Activated T-cell treated with anti-CD3 and anti-CD28 coated beads, Interleukin-2, amount 50 U/mL, for 72 hours (primary cell): Measurements from ENCODE around the gene ARHGEF10L. TPM values are rescaled to one million over a fixed set of nuclear protein-coding genes. Genes with fewer than 3 reads are reported as not detected.

Experiments used
- ATAC-seq, 2 donors: fragments of 150-1000 bp; cut with Tn5 transposase; replicated peaks in 1 of 2; 2 replicates each; pipeline ENCODE4 v1.10.0; 2021; ENCODE audit warnings: moderate library complexity in 2 of 2, mild to moderate bottlenecking in 1 of 2
- DNase-seq, 2 donors: peaks; one replicate each; pipeline ENCODE4 v3.0.0; 2021 to 2022; ENCODE audit warnings: mixed read lengths in 1 of 2
- H3K27ac Mint-ChIP-seq: one replicate; pipeline ENCODE4 v1.8.0; 2022; ENCODE audit warnings: mild to moderate bottlenecking, moderate library complexity, mixed read lengths
- H3K27me3 Mint-ChIP-seq: one replicate; pipeline ENCODE4 v1.8.0; 2022; ENCODE audit warnings: low read depth, mixed read lengths
- H3K36me3 Mint-ChIP-seq, 2 donors: one replicate each; pipeline ENCODE4 v1.8.0; 2022; ENCODE audit warnings: mixed read lengths in 2 of 2, mild to moderate bottlenecking in 1 of 2; ENCODE audit not compliant: insufficient read depth in 2 of 2
- H3K4me1 Mint-ChIP-seq: one replicate; pipeline ENCODE4 v1.8.0; 2022; ENCODE audit warnings: low read depth, mixed read lengths
- H3K4me3 Mint-ChIP-seq, 2 donors: one replicate each; pipeline ENCODE4 v1.8.0; 2022; ENCODE audit warnings: mild to moderate bottlenecking in 2 of 2, mixed read lengths in 2 of 2, moderate library complexity in 2 of 2
- H3K9me3 Mint-ChIP-seq, 2 donors: one replicate each; pipeline ENCODE4 v1.8.0; 2022; ENCODE audit warnings: mixed read lengths in 2 of 2
- total RNA-seq, 2 donors: library from RNA; stranded (reverse); gene quantifications; one replicate each; pipeline ENCODE4 v1.2.3, GENCODE V29; 2022

The ARHGEF10L gene
- total RNA-seq, 2 donors from 2014 or later: not detected

DNA sequence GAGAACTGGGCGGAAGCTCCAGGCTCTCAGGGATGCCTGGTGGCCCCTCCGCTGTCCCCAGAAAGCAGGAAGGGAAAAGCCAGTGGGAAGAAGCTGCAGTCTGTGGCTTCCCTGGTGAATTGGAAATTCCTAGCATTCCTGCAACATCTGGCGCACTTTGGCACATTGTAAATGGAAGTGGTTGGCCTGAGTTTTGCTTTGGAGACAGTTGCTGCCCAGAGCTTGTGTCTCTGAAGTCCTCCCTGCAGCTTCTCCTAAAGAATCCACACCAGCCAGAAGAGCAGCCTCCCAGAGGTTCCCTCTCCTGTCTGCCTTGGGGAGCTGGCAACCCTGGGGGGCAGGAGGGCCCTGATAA lies 48.2 kb downstream of the ARHGEF10L start:
- Mint-ChIP-seq H3K27ac (no peak overlapping the region), H3K27me3 (no peaks in the 10 kb centered on the region), H3K36me3 (no peaks in the 10 kb centered on the region), H3K4me3 (no peak overlapping the region), H3K9me3 (no peaks in the 10 kb centered on the region), H3K4me1 (no peaks in the 10 kb centered on the region)
- DNase-seq (no peak), ATAC-seq (no peak)

DNA sequence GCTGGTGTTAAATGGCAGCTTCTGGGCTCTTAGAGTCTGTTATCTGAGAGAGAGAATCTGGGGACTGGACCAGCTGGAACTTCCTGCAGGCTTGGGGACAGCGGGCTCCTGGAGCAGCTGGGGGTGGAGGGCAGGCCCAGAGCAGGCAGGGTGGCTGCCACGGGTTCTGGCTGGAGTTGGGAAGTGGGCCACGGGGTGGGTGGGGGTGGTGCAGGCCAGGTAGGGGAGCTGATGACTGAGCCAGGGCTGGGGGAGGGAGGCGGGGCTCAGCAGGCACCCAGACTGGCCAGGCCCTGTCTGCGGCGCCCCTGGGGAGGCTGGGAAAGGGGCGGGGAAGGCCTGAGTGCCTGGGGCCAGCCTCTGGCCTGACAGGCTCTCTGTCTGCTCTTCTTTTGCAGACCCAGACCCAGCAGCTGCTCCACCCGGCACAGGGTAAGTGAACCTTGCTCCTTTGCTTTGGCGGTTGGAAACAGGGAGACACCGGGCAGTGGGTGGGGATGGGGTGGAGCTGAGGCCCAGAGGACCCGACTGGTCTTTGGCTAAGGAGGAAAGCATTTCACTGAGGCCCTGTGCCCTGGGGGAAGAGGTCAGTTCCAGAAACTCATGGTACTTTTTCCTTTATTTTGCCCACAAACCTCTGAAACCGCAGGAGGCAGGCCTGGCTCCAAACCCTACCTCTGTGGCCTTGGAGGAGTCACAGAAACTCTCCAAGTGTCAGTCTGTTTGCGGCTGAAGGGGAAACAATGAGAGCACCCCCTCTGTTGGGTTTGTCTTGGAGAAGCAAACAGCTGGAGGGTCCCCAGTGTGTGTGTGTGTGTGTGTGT lies 48.8 kb downstream of the ARHGEF10L start:
- Mint-ChIP-seq H3K27ac (no peak overlapping the region), H3K4me1 (no peaks in the 10 kb centered on the region), H3K36me3 (no peaks in the 10 kb centered on the region), H3K27me3 (no peaks in the 10 kb centered on the region), H3K4me3 (no peak overlapping the region), H3K9me3 (no peaks in the 10 kb centered on the region)
- DNase-seq (no peak), ATAC-seq (no peak)

DNA sequence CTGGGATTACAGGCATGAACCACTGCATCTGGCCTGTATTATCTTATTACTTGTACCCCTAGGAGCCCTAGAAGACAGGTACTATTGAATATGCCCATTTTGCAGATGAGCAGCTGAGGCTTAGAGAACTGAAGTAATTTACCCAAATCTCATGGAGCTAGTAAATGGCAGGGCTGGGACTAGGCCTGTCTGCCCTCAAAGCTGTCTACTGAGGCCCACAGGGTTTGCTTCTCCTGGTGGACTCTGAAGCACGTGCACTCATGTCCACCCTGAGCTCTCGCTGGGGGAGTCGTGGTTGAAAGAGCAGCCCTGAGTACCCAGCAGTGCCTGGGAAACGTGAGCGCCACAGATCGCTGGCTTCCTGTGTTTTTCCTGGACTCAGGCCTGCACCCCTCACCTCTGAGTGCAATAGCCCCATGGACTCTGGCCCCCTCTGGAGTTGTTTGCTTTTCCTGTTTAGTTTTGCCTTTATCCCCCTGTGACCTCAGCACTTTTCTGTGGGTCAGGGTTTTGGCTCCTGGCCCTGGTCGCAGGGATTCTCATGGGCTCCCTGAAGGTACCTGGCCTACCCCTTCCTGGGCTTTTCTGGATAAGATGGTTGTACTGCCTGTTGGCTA lies 52.4 kb downstream of the ARHGEF10L start:
- ATAC-seq (no peak), DNase-seq (no peak)
- H3K4me3 Mint-ChIP-seq: no peak overlapping the region
- H3K27me3 Mint-ChIP-seq: no peaks in the 10 kb centered on the region
- H3K9me3 Mint-ChIP-seq: no peaks in the 10 kb centered on the region
- no peaks in the 10 kb centered on the region for H3K4me1 Mint-ChIP-seq
- H3K36me3 Mint-ChIP-seq: no peaks in the 10 kb centered on the region
- H3K27ac Mint-ChIP-seq: no peak overlapping the region

DNA sequence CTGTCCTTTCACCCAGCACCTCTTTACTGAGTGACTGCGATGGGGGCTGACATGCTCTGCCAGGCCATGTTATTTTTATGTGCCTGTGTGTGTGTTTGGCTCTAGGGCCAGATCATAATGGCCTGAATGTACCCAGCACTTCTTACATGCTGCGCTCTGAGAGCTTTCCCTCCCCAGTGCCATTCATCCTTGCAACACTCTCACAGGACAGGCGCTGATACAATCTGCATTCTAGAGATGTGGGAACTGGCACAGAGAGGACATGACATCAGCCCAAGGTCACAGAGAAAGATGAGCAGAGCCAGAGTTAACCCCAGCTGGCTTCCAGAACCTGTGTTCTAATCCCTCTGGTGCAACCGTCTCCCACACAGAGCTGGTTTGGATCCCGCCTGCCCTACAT lies 54.5 kb downstream of the ARHGEF10L start:
- no peak overlapping the region for H3K4me3 Mint-ChIP-seq
- DNase-seq (no peak), ATAC-seq (no peak)
- no peak overlapping the region for H3K27ac Mint-ChIP-seq
- no peaks in the 10 kb centered on the region for H3K27me3 Mint-ChIP-seq
- no peaks in the 10 kb centered on the region for H3K36me3 Mint-ChIP-seq
- no peaks in the 10 kb centered on the region for H3K4me1 Mint-ChIP-seq
- H3K9me3 Mint-ChIP-seq: no peaks in the 10 kb centered on the region

DNA sequence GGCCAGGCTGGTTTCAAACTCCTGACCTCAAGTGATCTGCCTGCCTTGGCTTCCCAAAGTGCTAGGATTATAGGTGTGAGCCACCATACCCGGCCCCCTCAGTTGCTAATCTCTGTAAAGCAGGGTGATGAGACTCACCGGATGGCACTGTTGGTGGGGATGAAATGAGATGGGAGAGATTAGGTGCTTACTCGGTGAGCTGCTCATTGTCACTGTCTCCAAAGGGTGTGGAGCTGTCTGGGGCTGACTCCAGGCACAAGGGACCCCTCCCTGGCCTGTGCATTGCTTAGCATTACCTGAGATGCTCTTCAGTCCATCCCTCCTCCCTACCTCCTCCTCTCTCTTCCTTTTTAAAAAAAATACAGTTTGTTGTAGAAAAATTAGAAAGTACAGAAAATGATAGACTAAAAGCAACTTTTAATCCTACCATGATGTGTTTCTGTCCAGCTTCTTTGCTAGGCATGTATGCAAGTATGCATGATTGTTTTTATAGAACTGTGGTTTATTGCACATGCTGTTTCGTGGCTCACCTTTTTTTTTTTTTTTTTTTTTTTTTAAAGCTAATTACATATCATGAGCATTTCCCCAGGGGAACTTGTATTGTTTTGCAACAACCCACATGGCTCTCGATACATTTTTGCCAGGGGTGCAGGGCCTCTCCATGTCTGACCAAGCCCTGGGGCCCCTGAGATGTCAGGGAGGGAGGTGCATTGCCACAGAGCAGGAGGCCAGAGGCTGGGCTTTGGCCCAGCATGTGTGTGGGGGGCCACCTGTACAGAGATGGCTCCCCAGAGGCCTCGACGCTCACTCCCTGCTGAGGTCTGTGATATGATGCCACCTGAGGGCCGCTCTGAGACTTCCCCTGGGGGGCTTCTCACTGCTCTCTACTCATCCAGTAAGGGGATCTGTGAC lies 55.4 kb downstream of the ARHGEF10L start:
- no peak for DNase-seq
- Mint-ChIP-seq H3K9me3 (no peaks in the 10 kb centered on the region), H3K27me3 (no peaks in the 10 kb centered on the region), H3K4me3 (no peak overlapping the region), H3K4me1 (no peaks in the 10 kb centered on the region), H3K36me3 (no peaks in the 10 kb centered on the region), H3K27ac (no peak overlapping the region)
- ATAC-seq: no peak

DNA sequence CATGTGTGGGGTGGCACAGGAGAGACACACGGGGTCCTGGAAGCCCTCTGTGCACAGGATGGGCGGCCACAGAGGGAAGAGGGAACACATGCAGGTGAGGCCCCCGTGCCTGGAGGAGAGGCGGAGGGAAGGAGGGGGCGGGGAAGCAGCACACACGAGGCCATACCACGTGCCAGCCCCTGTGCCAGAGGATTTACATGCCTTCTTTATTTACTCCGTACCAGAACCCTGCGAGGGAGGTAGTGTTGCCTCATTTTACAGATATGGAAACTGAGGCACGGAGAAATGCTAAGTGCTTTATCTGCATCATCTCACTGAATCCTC lies 56.1 kb downstream of the ARHGEF10L start:
- no peaks in the 10 kb centered on the region for H3K9me3 Mint-ChIP-seq
- H3K27ac Mint-ChIP-seq: no peak overlapping the region
- no peak overlapping the region for H3K4me3 Mint-ChIP-seq
- no peaks in the 10 kb centered on the region for H3K36me3 Mint-ChIP-seq
- no peaks in the 10 kb centered on the region for H3K27me3 Mint-ChIP-seq
- H3K4me1 Mint-ChIP-seq: no peaks in the 10 kb centered on the region
- ATAC-seq (no peak), DNase-seq (no peak)

DNA sequence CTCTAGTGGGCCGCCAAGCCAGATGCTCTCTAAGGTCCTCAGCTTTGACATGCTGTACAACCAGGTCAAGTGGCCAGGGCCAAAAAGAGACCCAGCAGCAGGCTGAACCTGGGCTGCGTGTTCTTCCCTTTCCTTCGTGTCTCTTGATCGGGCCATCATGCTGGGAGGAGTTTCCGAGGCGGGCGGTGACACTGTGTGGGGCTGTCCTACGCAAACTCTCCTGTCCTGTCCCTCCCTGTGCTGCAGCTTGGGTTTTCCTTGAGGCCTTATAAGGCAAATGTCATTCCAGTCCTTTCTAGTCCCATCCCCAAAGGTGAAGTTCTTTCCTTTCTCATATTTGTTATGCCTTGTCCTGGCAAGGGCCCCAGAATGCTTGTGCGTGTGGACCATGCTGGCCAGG lies 56.7 kb downstream of the ARHGEF10L start:
- Mint-ChIP-seq H3K36me3 (no peaks in the 10 kb centered on the region), H3K27me3 (no peaks in the 10 kb centered on the region), H3K27ac (no peak overlapping the region), H3K4me3 (no peak overlapping the region), H3K4me1 (no peaks in the 10 kb centered on the region), H3K9me3 (no peaks in the 10 kb centered on the region)
- no peak for DNase-seq
- ATAC-seq: no peak

DNA sequence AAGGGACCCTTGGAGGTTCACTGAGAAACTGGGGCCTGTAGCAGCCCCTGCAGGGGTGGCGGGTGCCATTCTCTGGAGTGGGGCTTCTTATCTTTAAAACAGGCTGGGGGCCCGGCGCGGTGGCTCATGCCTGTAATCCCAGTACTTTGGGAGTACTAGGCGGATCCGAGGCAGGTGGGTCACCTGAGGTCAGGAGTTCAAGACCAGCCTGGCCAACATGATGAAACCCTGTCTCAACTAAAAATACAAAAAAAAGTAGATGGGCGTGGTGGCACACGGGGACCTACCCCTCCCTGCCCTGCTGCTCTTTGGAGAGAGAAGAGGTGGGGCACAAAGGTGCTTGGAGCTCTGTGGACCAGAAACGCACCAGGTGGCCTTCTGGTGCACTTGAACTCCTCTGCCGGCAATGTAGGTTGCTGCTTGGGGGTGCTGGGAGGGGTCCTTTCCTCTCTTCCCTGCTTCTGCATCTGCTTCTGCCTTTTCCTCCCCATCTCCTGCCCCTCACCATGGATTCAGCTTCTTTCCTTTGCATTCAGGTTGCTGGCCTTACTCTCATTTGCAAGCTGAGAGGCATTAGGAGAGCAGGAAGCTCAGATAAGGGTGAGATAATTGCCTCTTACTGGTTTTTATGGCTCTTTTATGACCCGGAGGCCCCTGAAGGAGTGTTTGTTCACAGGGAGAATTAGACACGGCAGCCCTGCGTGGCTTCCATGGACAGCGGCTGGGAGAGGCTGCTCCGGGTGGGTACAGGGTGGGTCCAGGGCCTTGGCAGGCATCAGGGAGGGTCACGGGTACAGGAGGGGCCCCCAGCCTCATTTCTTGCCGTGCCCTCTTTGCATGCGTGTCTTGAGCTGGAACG lies 57.4 kb downstream of the ARHGEF10L start:
- ATAC-seq: no peak
- Mint-ChIP-seq H3K27ac (no peak overlapping the region), H3K9me3 (no peaks in the 10 kb centered on the region), H3K27me3 (no peaks in the 10 kb centered on the region), H3K4me1 (no peaks in the 10 kb centered on the region), H3K36me3 (no peaks in the 10 kb centered on the region), H3K4me3 (no peak overlapping the region)
- no peak for DNase-seq

DNA sequence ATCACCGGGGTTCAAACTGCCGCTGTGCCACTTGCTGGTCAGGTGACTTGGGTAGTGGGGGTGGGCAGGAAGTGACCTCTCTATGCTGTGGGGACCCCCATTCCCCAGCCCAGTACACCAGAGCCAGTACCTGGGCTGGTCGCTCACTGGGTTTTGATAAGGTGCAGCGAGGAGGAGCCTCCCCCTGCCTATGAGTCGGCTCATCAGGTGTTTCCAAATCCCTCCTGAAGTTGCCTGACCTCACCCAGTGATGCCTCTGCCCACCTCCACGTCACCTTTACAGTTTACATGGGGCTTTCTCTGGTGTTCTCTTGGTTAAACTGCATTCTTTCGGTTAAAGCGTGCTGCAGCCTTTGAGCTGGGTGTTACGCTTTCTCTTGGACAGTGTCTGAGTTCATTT lies 58.2 kb downstream of the ARHGEF10L start:
- Mint-ChIP-seq H3K27me3 (no peaks in the 10 kb centered on the region), H3K36me3 (no peaks in the 10 kb centered on the region), H3K9me3 (no peaks in the 10 kb centered on the region), H3K4me3 (no peak overlapping the region), H3K4me1 (no peaks in the 10 kb centered on the region), H3K27ac (no peak overlapping the region)
- ATAC-seq: no peak
- DNase-seq: no peak

DNA sequence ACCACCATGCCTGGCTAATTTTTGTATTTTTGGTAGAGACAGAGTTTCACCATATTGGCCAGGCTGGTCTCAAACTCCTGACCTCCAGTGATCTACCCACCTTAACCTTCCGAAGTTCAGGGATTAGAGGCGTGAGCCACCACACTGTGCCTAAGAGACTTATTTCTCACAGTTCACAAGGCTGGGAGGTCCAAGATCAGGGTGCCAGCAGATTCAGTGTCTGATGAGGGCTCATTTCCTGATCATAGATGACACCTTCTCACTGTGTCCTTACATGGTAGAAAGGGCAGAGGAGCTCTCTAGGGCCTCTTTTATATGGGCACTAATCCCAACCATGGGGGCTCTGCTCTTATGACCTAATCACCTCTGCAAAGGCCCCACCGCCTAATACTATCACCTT lies 58.8 kb downstream of the ARHGEF10L start:
- ATAC-seq (no peak), DNase-seq (no peak)
- Mint-ChIP-seq H3K9me3 (no peaks in the 10 kb centered on the region), H3K36me3 (no peaks in the 10 kb centered on the region), H3K27ac (no peak overlapping the region), H3K27me3 (no peaks in the 10 kb centered on the region), H3K4me1 (no peaks in the 10 kb centered on the region), H3K4me3 (no peak overlapping the region)

DNA sequence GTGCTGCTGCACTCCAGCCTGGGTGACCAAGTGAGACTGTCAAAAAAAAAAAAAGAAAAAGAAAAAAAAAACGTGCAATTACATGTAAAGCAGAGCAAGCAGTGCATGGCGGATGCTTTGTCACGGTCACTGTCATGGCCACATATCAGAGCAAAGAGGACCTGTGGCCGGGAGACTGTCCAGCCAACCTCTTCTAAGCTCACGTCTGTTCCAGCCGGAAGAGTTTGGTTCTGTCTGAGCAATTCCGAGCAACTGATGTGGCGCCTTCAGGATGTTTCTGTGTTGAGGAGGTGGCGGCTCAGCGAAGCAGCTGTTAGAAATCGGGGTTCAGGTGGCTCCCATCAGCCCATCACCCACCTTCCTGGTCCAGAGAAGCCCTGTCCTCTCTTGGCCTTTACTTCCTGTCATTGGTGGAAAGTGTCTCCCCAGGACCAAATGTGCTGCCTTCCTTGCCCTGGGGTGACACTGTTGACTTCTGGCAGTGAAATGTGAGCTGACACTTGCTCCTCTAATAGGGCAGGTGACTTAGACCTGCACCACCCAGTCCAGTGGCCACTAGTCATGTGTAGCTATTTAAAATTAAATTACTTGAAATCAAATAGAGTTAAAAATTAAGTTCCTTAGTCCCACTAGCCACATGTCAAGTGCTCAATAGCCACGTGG lies 59.9 kb downstream of the ARHGEF10L start:
- ATAC-seq (no peak), DNase-seq (no peak)
- H3K9me3 Mint-ChIP-seq: no peaks in the 10 kb centered on the region
- H3K27ac Mint-ChIP-seq: no peak overlapping the region
- no peaks in the 10 kb centered on the region for H3K36me3 Mint-ChIP-seq
- no peak overlapping the region for H3K4me3 Mint-ChIP-seq
- no peaks in the 10 kb centered on the region for H3K27me3 Mint-ChIP-seq
- no peaks in the 10 kb centered on the region for H3K4me1 Mint-ChIP-seq

DNA sequence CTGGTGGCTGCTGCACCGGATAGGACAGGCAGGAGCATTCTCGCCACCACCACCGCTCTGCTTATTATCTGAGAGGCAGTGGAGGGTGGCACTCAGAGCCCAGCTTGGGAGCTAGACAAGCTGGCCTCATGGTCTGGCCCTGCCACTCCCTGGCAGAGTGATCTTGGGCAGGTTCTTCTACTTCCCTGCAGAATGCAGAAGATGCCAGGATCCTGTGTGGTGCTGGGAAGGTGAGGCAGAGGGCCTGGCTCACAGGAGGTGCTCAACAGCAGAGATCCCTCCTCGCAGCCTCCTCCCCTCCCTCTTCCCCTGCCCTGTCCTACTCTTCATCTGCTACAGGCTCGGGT lies 60.4 kb downstream of the ARHGEF10L start:
- Mint-ChIP-seq H3K27ac (no peak overlapping the region), H3K36me3 (no peaks in the 10 kb centered on the region), H3K4me1 (no peaks in the 10 kb centered on the region), H3K4me3 (no peak overlapping the region), H3K9me3 (no peaks in the 10 kb centered on the region), H3K27me3 (no peaks in the 10 kb centered on the region)
- ATAC-seq: no peak
- DNase-seq: no peak
